Liver (tissue), 9 donors: ENCODE results near the gene NEMF. TPM values are rescaled to one million over a fixed set of nuclear protein-coding genes. Genes with fewer than 3 reads are reported as not detected.
"Not testable (repeated sequence)": the region's sequence is repeated elsewhere in the genome, so short reads cannot be mapped to it uniquely, and the experiment has no call there.

Experiments used
- DNase-seq: peaks from one replicate; pipeline ENCODE4 v3.0.0-alpha.2; 2017; ENCODE audit warnings: low spot score
- H3K27ac ChIP-seq, 2 donors: one replicate each; pipeline ENCODE4 v1.7.0; 2013; ENCODE audit warnings: inconsistent platforms in 2 of 2, low read length in 2 of 2, control low read depth in 1 of 2, low read depth in 1 of 2, mild to moderate bottlenecking in 1 of 2
- H3K27me3 ChIP-seq, 4 donors: one replicate each; pipeline versions ENCODE4 v1.6.1 to v1.7.0; 2013; ENCODE audit warnings: low read length in 3 of 4, inconsistent platforms in 1 of 4, mild to moderate bottlenecking in 1 of 4, moderate library complexity in 1 of 4; ENCODE audit not compliant: control insufficient read depth in 4 of 4, insufficient read depth in 4 of 4
- H3K36me3 ChIP-seq, 4 donors: one replicate each; pipeline versions ENCODE4 v1.6.1 to v1.7.0; 2013; ENCODE audit warnings: low read length in 3 of 4, mild to moderate bottlenecking in 3 of 4, low read depth in 1 of 4, moderate library complexity in 1 of 4; ENCODE audit not compliant: control insufficient read depth in 4 of 4, insufficient read depth in 3 of 4
- H3K4me1 ChIP-seq, 4 donors: one replicate each; pipeline versions ENCODE4 v1.6.1 to v1.7.0; 2013; ENCODE audit warnings: low read length in 3 of 4, mild to moderate bottlenecking in 3 of 4, moderate library complexity in 1 of 4; ENCODE audit not compliant: control insufficient read depth in 4 of 4, insufficient read depth in 4 of 4
- H3K4me3 ChIP-seq, 3 donors: one replicate each; pipeline versions ENCODE4 v1.6.1 to v1.7.0; 2013; ENCODE audit warnings: low read length in 3 of 3, control low read depth in 1 of 3, low read depth in 1 of 3, mild to moderate bottlenecking in 1 of 3
- H3K9ac ChIP-seq, 2 donors: one replicate each; pipeline ENCODE4 v1.7.0; 2013; ENCODE audit warnings: low read length in 2 of 2, mild to moderate bottlenecking in 2 of 2, moderate library complexity in 2 of 2, control low read depth in 1 of 2, low read depth in 1 of 2
- H3K9me3 ChIP-seq, 4 donors: one replicate each; pipeline versions ENCODE4 v1.6.1 to v1.7.0; 2013; ENCODE audit warnings: low read length in 3 of 4; ENCODE audit not compliant: control insufficient read depth in 4 of 4
- EGR1 ChIP-seq, 2 donors: IDR thresholded peaks; 2 replicates each; pipeline ENCODE4 v1.6.1; 2016 to 2018; ENCODE audit warnings: antibody characterized with exemption in 2 of 2, low read depth in 2 of 2
- FOXA1 ChIP-seq: IDR thresholded peaks from 2 replicates; pipeline ENCODE4 v1.6.1; 2016; ENCODE audit warnings: antibody characterized with exemption
- FOXA2 ChIP-seq: IDR thresholded peaks from 2 replicates; pipeline ENCODE4 v1.6.1; 2016; ENCODE audit warnings: antibody characterized with exemption
- HNF4G ChIP-seq: IDR thresholded peaks from 2 replicates; pipeline ENCODE4 v1.6.1; 2016; ENCODE audit warnings: antibody characterized with exemption
- JUND ChIP-seq, 2 donors: IDR thresholded peaks; 2 replicates each; pipeline ENCODE4 v1.6.1; 2016; ENCODE audit warnings: antibody characterized with exemption in 2 of 2
- MAX ChIP-seq: IDR thresholded peaks from 2 replicates; pipeline ENCODE4 v1.6.1; 2016; ENCODE audit warnings: antibody characterized with exemption
- RXRA ChIP-seq, 2 donors: IDR thresholded peaks; 2 replicates each; pipeline ENCODE4 v1.6.1; 2017 to 2018; ENCODE audit warnings: antibody characterized with exemption in 2 of 2, mild to moderate bottlenecking in 1 of 2
- SP1 ChIP-seq: IDR thresholded peaks from 2 replicates; pipeline ENCODE4 v1.6.1; 2018; ENCODE audit warnings: antibody characterized with exemption, mild to moderate bottlenecking
- TAF1 ChIP-seq: conservative IDR thresholded peaks from 2 replicates; pipeline ENCODE4 v1.6.1; 2016; ENCODE audit warnings: antibody characterized with exemption, mild to moderate bottlenecking
- YY1 ChIP-seq: IDR thresholded peaks from 2 replicates; pipeline ENCODE4 v1.6.1; 2016; ENCODE audit warnings: antibody characterized with exemption, mild to moderate bottlenecking
- WGBS: extraction: QIAGEN DNeasy Blood & Tissue Kit; methylation state at CpG from one replicate; pipeline ENCODE4 v1.1.7; 2013; 5-methylcytosine and 5-hydroxymethylcytosine counted together
- polyA plus RNA-seq, 2 donors: library from polyadenylated mRNA; stranded (reverse) in 1 of 2; unstranded in 1 of 2; fragments of 200-250 nt in 1 of 2; fragments of >200 nt in 1 of 2; fragmentation: Nextera tagmentation in 1 of 2; extraction: Ambion mirVana in 1 of 2; gene quantifications; one replicate each; pipeline versions ENCODE4 v1.2.1 to v1.2.3, GENCODE V29; 2013 to 2015
- total RNA-seq, 2 donors: library from RNA; depleted of rRNA; stranded (reverse); fragments of >200 nt; gene quantifications; one replicate each; pipeline ENCODE4 v1.2.3, GENCODE V29; 2014
- TF ChIP-seq, protein P1 (sequence below): fragments of 150-350 bp; IDR thresholded peaks from 2 replicates; pipeline ENCODE4 v1.5.1; 2017; ENCODE audit warnings: improper control_type of control experiment, low read depth, low read length; ENCODE audit not compliant: missing input control
- TF ChIP-seq, protein P2 (sequence below): IDR thresholded peaks from 2 replicates; pipeline ENCODE4 v1.6.1; 2016; ENCODE audit warnings: antibody characterized with exemption
- TF ChIP-seq, protein P3 (sequence below): IDR thresholded peaks from 2 replicates; pipeline ENCODE4 v1.6.1; 2016; ENCODE audit warnings: antibody characterized with exemption, mild to moderate bottlenecking
- donor health status: healthy.
- donor health status: healthy.
- donor health status: healthy.
- donor health status: healthy.
- donor health status: healthy.

Gene NEMF
- total and polyA plus RNA-seq, 4 donors = 7.9 to 37.2 (median 31.1) TPM

GRCh38 chr14:49778421-49778820, 74.2 kb downstream of the NEMF start:
- 100% methylated on average over 2 of the region's 2 CpGs for WGBS
- TF ChIP-seq HNF4G (no peak), FOXA1 (no peak), TAF1 (no peak)
- no peak overlapping the region for H3K4me3 ChIP-seq

GRCh38 chr14:49774106-49774505, 78.5 kb downstream of the NEMF start:
- no peak overlapping the region for H3K4me3 ChIP-seq
- 97% methylated on average over 1 of the region's 1 CpG for WGBS
- DNase-seq = no peak
- TF ChIP-seq YY1 = no peak
- no peak for TF ChIP-seq MAX
- TF ChIP-seq, protein P1, sequence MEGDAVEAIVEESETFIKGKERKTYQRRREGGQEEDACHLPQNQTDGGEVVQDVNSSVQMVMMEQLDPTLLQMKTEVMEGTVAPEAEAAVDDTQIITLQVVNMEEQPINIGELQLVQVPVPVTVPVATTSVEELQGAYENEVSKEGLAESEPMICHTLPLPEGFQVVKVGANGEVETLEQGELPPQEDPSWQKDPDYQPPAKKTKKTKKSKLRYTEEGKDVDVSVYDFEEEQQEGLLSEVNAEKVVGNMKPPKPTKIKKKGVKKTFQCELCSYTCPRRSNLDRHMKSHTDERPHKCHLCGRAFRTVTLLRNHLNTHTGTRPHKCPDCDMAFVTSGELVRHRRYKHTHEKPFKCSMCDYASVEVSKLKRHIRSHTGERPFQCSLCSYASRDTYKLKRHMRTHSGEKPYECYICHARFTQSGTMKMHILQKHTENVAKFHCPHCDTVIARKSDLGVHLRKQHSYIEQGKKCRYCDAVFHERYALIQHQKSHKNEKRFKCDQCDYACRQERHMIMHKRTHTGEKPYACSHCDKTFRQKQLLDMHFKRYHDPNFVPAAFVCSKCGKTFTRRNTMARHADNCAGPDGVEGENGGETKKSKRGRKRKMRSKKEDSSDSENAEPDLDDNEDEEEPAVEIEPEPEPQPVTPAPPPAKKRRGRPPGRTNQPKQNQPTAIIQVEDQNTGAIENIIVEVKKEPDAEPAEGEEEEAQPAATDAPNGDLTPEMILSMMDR = no peak
- TF ChIP-seq, protein P2, sequence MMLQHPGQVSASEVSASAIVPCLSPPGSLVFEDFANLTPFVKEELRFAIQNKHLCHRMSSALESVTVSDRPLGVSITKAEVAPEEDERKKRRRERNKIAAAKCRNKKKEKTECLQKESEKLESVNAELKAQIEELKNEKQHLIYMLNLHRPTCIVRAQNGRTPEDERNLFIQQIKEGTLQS = no peak
- no peak for TF ChIP-seq JUND (IDR thresholded peaks at IDR 0.05)
- no peak for TF ChIP-seq HNF4G
- peaks cover 5 to 38% (median 29%) of the 10 kb centered on the region in 4 donors for H3K36me3 ChIP-seq
- no peaks in the 10 kb centered on the region for H3K9me3 ChIP-seq
- no peaks in the 10 kb centered on the region for H3K27me3 ChIP-seq
- no peak overlapping the region for H3K9ac ChIP-seq
- peaks cover 0 to 36% (median 18%) of the 10 kb centered on the region in 4 donors for H3K4me1 ChIP-seq
- no peak overlapping the region for H3K27ac ChIP-seq

More at GRCh38 chr14:49778421-49778820, 74.2 kb downstream of the NEMF start:
- Histone ChIP-seq H3K27me3 (no peaks in the 10 kb centered on the region), H3K36me3 (peaks cover 6 to 79% (median 68%) of the 10 kb centered on the region in 4 donors), H3K9me3 (no peaks in the 10 kb centered on the region), H3K4me1 (peaks cover 0 to 6% (median 1%) of the 10 kb centered on the region in 4 donors), H3K27ac (no peak overlapping the region), H3K9ac (no peak overlapping the region)
- no peak for DNase-seq

DNA sequence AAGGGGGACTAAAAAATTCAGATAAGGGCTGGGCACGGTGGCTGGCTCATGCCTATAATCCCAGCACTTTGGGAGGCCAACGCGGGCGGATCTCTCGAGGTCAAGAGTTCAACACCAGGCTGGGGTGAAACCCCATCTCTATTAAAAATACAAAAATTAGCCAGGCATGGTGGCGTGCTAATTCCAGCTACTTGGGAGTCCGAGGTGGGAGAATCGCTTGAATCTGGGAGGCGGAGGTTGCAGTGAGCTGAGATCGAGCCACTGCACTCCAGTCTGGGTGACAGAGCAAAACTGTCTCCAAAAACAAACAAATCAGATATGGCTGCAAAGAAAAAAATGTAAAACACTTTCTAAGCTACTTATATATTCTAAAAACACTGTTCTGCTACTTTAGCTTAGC, 80.9 kb downstream of the NEMF start:
- H3K27ac ChIP-seq = peak overlapping the region in 1 of 2 donors; percentile 48
- not testable (repeated sequence) for DNase-seq
- H3K4me1 ChIP-seq = peaks cover 2 to 43% (median 20%) of the 10 kb centered on the region in 4 donors

GRCh38 chr14:49770212-49770817, 82.3 kb downstream of the NEMF start:
- H3K9ac ChIP-seq = peak overlapping the region; percentile 98 to 99
- peaks cover 1 to 15% (median 8%) of the 10 kb centered on the region in 4 donors for H3K36me3 ChIP-seq
- H3K4me3 ChIP-seq = peak overlapping the region; percentile 59 to 95 (median 89)
- no peaks in the 10 kb centered on the region for H3K9me3 ChIP-seq
- H3K27me3 ChIP-seq = no peaks in the 10 kb centered on the region
- H3K27ac ChIP-seq = peak overlapping the region; percentile 98 to 99
- peaks cover 4 to 43% (median 20%) of the 10 kb centered on the region in 4 donors for H3K4me1 ChIP-seq
- 32% methylated on average over 4 of the region's 4 CpGs for WGBS
- peak; percentile 47 for DNase-seq
- TF ChIP-seq FOXA2 (peak; percentile 97), JUND (IDR thresholded peaks at IDR 0.05) (peak; percentile 72 to 75), TAF1 (peak; percentile 93), RXRA (IDR thresholded peaks at IDR 0.05) (peak; percentile 94 to 96), EGR1 (IDR thresholded peaks at IDR 0.05; ENCODE audit: low read depth in 2 of 2) (peak in 1 of 2 donors; percentile 51), YY1 (peak; percentile 88), SP1 (peak; percentile 99), MAX (peak; percentile 76), HNF4G (peak; percentile 93)
- TF ChIP-seq, protein P3, sequence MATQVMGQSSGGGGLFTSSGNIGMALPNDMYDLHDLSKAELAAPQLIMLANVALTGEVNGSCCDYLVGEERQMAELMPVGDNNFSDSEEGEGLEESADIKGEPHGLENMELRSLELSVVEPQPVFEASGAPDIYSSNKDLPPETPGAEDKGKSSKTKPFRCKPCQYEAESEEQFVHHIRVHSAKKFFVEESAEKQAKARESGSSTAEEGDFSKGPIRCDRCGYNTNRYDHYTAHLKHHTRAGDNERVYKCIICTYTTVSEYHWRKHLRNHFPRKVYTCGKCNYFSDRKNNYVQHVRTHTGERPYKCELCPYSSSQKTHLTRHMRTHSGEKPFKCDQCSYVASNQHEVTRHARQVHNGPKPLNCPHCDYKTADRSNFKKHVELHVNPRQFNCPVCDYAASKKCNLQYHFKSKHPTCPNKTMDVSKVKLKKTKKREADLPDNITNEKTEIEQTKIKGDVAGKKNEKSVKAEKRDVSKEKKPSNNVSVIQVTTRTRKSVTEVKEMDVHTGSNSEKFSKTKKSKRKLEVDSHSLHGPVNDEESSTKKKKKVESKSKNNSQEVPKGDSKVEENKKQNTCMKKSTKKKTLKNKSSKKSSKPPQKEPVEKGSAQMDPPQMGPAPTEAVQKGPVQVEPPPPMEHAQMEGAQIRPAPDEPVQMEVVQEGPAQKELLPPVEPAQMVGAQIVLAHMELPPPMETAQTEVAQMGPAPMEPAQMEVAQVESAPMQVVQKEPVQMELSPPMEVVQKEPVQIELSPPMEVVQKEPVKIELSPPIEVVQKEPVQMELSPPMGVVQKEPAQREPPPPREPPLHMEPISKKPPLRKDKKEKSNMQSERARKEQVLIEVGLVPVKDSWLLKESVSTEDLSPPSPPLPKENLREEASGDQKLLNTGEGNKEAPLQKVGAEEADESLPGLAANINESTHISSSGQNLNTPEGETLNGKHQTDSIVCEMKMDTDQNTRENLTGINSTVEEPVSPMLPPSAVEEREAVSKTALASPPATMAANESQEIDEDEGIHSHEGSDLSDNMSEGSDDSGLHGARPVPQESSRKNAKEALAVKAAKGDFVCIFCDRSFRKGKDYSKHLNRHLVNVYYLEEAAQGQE = peak; percentile 93
- TF ChIP-seq, protein P1 = no peak

More for the DNA sequence above, 80.9 kb downstream of the NEMF start:
- Histone ChIP-seq H3K36me3 (peaks cover 3 to 20% (median 14%) of the 10 kb centered on the region in 4 donors), H3K9ac (peak overlapping the region in 1 of 2 donors; percentile 33)
- not testable (repeated sequence) for H3K9me3 ChIP-seq, H3K4me3 ChIP-seq, H3K27me3 ChIP-seq
- 37% methylated on average over 10 of the region's 10 CpGs for WGBS
